ENCODE data around the gene RUFY2.
"Not testable (repeated sequence)": the region's sequence is repeated elsewhere in the genome, so short reads cannot be mapped to it uniquely, and the experiment has no call there.

Gene RUFY2, protein sequence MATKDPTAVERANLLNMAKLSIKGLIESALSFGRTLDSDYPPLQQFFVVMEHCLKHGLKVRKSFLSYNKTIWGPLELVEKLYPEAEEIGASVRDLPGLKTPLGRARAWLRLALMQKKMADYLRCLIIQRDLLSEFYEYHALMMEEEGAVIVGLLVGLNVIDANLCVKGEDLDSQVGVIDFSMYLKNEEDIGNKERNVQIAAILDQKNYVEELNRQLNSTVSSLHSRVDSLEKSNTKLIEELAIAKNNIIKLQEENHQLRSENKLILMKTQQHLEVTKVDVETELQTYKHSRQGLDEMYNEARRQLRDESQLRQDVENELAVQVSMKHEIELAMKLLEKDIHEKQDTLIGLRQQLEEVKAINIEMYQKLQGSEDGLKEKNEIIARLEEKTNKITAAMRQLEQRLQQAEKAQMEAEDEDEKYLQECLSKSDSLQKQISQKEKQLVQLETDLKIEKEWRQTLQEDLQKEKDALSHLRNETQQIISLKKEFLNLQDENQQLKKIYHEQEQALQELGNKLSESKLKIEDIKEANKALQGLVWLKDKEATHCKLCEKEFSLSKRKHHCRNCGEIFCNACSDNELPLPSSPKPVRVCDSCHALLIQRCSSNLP

DNA sequence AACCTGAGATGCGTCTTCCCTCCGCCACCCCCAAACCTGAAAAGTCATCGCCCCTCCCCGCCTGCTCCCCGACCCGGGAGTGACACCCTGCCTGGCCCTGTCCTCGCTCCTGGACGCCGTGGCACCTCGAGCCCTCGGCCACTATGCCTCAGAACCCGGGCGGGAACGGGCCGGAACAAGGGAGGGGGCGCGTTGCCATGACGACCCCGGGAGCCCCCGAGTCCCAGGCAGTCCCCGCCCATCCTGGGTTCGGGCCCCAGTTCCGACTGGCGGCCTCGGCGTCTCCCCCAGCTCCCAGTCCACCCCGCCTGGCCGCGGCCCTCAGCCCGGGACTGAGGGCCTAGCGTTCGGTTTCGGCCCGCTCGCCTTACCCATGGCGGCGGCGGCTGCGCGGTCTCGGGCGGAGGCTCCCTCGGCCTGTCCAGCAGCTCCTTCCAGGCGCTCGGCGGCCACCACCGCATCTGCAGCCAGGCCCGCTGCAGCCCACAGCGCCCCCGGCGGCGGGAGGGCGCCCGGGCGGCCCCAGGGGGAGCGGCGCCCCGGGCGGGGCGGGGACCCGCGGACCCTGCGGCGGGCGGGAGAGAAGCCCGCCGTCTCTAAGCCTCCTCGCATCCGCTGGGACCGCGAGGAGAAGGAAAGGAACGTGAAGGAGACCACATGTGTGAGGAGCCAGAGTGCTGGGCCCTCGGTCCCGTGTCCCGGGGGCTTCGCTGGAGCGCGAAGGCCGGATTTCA lies at the start of gene RUFY2:
RUFY2 (minus strand) TSS at position 463 of the 734 bp plus-strand sequence; CDS start at position 375, 88 bp downstream.
- DNase-seq, result peak; percentile 37

DNA sequence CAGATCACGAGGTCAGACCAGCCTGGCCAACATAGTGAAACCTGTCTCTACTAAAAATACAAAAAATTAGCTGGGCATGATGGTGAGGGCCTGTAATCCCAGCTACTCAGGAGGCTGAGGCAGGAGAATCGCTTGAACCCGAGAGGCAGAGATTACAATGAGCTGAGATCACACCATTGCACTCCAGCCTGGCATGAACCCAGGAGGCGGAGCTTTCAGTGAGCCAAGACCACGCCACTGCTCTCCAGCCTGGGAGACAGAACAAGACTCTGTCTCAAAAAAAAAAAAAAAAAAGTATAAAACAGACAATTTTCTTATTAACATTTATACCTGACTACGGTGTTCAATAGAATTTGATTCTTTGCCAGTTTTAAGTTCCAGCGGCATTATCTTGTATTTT lies 42.6 kb upstream of the RUFY2 start:
- DNase-seq, result not testable (repeated sequence)

DNA sequence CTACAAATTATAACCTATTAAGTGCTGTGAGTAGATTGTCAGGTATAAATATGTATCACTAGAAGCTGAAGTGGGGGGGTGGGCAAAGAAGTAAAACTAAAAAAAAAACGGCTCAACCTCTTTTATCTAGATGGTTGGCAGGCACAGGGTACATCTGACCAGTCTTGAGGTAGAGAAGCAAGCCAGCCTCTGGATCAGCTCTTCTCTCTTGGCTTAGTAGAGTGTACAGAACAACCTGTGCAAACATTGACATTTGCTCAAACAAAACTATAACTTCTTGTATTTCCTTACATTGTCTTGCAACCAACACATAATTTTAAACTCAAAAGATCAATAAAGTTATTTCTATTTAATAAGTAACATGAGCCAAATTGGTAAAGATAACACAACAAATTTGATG lies 39.1 kb upstream of the RUFY2 start:
- no peak for DNase-seq

DNA sequence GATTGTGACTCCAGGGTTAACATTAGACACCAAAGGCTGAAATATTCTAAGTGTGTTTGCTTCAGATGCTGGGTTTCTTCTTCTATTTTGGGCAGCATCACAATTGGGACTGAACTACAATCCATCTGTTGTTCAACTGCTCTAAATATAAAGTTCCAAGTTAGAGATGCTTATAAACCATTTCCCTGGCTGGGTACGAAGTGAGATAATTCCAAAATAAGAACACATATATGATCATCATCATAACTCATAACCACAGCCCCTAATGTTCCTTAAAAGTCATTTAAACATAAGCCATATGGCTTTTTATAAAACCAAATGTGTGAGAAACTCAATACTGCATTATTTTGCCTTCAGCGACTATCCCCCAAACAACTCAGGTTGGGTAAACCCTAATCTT lies 35.9 kb upstream of the RUFY2 start:
- DNase-seq, result no peak

DNA sequence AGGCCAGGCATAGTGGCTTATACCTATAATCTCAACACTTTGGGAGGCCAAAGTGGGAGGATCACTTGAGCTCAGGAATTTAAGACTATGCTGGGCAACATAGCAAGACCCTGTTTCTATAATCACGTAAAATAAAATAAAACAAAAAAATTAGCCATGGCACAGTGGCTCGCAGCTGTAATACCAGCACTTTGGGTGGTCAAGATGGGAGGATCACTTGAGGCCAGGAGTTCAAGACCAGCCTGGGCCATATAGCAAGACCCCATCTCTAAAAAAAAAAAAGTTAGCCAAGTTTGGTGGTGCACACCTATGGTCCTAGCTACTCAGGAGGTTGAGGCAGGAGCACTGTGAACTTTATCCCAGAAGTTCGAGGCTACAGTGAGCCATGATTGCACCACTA lies 33.8 kb upstream of the RUFY2 start:
- DNase-seq, result no peak

DNA sequence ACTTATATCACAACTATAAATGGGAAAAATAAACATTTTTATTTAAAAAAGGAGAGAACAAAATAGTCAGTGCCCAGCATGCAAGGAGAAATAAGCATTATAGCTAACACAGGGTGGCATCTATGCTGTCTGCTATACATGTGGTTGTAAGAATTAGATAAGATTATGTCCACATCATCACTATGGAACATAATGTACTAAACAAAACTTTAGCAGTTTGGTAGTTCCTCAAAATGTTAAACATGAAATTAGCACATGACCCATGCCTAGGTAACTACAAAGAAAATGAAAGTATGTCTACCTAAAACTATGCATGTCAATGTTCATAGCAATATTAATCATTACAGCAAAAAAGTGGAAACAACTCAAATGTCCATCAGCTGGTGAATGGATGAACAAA lies 28.7 kb upstream of the RUFY2 start:
- no peak for DNase-seq

DNA sequence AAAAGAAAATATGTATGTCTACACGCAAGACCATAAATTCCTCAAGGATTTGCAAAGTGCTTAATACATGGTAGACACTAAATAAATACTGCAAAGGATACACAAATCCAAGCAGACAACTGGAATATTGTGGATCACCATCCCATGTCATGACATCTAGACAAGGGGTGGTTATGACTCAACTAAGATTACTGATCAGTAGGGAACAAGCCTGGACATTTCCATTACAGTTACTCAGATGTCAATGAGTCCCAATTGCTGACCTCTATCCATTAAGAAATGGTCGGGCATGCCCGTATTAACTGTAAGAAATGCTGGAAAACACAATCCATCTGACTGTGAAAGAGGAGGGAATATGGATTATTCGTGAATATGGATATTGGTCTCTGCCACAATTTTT lies 27.6 kb upstream of the RUFY2 start:
- no peak for DNase-seq

DNA sequence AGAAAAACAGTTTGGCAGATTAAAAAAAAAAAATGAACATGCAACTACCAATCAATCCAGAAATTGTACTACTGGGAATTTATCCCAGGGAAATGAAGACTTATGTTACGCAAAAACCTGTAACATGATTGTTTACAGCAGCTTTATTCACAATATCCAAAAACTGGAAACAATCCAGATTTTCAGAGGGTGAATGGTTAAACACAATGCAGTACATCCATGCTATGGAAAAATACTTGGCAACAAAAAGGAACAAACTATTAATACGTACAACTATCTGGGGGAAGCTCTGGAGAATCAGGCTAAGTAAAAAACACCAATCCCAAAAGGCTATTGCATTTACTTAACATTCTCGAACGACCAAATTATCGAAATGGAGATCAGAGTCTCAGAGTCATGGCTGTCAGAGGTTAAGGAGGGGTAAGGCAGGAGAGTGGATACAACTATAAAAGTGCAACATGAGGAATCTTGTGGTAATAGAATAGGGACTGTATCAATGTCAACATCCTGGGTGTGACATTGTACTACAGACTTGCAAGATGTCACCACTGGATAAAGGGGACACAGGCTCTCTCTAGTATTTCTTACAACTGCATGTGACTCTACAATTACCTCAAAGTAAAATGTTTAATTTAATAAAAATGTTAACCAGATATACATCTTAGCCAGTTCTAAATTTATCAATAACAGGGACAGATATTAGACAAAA lies 21.5 kb upstream of the RUFY2 start:
- no peak for DNase-seq

DNA sequence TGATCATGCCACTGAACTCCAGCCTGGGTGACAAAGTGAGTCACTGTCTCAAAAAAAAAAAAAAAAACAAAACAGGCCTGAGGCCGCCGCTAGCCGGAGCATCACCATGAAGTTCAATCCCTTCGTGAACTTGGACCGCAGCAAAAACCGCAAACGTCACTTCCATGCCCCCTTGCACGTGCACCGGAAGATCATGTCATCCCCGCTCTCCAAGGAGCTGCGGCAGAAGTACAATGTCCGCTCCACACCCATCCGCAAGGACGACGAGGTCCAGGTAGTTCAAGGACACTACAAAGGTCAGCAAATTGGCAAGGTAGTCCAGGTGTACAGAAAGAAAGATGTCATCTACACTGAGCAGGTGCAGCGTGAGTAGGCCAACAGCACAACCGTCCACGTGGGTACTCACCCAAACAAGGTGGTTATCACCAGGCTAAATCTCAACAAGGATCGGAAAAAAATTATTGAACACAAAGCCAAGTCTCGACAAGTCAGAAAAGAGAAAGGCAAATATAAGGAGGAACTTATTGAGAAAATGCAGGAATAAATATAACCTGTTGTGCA lies 17.5 kb upstream of the RUFY2 start:
- DNase-seq, result no peak

DNA sequence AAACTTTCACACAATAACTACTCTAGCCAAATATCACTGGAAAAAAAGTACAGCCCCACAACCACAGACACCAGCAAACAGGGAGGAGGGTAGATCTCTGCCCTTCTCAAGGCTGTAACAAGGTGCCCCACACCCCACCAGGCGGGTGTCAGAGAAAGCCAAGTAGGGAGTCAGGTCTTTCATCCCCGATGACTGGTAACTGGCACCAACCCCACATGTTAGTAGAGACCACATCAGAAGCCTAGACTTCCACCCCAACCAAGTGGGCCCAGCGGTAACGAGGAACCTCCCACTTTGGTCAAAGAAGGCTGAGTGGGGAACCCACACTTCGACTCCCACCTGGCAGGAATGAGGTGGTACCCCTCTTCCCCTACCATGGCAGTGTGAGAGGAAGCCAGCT lies 16.4 kb upstream of the RUFY2 start:
- DNase-seq, result no peak

DNA sequence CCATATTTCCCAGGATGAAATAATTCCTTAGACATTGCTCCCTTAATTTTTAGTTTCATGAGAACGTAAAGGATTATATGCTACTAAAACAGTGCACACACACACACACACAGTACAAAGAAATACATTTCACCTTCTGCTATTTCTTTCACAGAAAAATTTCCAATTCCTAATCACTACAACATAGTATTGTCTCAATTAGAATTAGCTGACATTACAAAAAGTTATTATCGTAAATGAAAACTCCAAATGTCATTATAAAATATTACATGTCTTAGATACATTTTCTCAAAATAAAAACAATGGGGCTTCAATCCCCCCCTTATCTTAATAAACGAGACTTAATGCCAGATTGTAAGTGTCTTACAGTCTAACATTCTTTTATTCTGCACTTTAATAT lies 12.3 kb upstream of the RUFY2 start:
- DNase-seq, result no peak

DNA sequence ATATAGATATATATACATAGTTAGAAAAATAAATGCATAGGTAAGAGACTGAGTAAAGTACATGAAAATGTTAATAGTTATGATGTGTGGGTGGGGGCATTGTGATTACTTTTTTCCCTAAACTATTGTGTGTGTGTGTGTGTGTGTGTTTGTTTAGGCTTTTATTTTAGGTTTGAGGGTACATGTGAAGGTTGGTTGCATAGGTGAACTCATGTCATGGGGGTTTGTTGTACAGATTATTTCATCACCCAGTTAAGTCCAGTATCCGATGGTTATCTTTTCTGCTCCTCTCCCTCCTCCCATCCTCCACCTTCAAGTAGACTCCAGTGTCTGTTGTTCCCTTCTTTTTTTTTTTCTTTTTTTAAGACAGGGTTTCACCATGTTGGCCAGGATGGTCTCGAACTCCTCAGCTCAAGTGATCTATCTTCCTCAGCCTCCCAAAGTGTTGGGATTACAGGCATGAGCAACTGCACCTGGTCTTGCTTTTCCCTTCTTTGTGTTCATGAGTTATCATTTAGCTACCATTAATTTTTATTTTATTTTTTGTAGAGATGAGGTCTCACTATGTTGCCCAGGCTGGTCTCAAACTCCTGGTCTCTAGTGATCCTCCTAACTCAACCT lies 1.9 kb upstream of the RUFY2 start:
- no peak for DNase-seq

DNA sequence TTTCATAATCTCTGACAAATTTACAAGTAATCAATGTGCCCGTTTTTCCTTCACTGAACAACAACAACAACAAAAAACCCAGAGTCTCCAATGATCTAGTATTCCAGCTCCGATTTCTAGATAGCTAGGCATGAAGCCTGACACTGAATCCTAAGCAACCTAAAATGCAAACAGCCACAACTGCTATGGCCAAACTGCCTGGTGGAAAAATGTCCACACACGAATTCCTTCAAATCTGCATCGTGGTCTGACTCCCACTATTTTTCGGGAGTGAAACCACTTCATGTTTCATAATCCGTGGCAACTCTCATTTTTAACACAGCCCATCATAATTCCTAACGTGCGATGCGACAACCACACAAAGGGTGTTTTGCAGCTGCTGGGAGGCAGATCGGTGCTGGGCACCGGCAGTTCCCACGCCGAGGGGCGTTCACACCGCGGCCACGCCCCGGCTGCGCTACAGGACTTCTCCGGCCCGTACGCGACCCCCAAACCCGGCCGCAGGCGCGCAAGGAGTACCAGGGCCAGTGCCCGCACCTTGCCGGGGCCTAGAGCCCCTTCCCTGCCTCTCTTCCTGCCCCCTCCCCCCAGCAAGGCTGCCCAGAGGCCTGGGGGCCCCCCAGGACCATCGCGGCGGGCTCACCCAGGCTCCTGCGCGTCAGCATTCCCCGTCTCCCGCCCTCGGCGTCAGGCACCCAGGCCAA lies 814 bp downstream of the RUFY2 start:
- DNase-seq, result peak; percentile 43

DNA sequence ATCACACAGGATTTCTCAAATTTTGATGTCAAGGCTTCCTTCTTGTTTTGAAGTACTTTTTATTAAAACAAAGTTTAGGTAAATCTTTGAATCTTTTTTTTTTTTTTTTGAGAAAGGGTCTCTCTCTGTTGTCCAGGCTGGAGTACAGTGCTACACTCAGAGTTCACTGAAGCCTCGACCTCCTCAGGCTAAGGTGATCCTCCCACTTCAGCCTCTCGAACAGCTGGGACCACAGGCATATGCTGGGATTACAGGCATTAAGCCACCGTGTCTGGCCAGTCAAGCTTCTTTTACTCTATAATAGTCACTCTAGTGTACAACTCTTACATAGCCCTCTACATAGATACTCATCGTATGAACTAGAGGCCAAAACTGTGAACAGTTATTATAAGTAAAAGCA lies 3.4 kb downstream of the RUFY2 start:
- DNase-seq, result no peak

DNA sequence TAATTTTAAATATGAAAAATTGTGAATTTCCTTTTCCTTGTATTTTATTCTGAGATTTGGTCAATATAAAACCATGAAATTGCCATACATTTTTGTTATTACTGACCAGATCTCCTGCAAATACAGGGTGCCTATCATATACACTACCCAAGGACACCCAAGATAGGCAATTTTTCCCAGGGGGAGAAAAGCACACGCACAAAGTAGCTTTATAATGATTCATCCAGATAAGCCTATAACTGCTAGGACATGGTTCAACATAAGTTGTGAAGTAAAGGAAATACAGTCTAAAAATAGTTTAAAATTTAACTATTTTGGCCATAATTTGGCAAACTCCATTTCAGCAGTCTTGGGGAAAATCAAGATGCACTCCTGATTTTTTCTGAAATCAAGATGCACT lies 4.8 kb downstream of the RUFY2 start:
- DNase-seq, result no peak

DNA sequence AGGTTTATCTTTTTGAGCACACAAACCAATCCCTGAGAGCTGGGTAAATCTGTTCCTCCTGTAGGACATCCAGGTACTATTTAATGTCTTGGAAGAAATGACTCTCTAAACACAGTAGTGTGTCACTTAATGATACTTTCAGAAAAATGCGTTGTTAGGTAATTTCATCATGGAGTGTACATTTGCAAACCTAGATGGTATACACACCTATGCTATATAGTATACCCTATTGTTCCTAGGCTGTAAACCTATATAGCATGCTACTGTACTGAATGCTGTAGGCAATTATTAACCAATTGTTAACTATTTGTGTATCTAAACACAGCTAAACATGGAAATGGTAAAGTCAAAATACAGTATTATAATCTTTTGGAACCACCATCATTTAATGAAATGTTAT lies 10.1 kb downstream of the RUFY2 start:
- DNase-seq, result no peak

DNA sequence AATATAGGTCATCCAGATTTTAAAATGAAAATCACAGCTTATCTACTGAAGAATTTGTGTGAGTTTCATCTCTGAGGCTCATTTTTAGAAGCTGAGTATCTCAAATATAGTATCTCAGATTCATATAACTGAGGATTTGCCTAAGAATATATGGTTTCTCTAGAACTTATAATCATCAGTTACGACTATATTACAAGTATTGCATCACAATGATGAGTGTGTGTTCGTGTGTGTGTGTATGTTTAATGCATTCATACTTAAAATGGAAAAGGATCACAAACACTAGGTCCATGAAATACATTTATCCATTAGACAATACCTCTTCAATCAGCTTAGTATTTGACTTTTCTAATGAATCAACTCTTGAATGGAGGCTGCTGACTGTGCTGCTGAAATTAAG lies 21.3 kb downstream of the RUFY2 start:
- no peak for DNase-seq

DNA sequence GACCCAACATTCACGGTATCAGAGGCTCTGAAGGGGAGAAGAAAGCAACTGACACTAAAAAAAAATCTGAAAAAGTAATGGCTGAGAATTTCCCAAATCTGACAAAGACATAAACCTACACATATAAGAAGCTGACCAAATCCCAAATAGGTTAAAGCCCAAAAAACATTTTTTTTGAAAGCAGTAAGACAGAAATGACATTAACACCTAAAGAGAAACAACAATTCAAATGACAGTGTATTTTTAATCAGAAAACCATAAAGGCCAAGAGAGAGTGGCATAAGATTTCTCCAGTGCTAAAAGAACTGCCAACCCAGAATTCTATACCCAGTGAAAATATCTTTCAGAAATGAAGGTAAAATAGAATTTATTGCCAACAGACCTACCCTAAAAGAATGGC lies 35.5 kb downstream of the RUFY2 start:
- no peak for DNase-seq

DNA sequence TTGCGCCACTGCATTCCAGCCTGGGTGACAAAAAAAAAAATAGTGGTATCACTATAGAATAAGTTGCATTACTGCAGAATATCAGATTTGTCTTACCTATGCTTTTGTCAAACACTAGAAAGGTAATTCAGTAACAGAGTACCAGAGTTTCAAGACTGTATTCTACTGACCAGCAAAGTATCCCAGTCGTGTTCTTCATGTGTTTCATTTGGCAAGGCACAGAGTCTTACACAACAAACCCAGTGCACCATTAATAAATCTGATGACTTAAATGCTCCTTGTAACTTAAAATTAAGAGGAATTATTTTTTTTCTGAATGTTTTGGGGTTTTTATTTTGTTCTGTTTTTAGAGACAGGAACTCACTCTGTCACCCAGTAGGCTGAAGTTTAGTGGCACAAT lies 40.0 kb downstream of the RUFY2 start:
- DNase-seq, result no peak

DNA sequence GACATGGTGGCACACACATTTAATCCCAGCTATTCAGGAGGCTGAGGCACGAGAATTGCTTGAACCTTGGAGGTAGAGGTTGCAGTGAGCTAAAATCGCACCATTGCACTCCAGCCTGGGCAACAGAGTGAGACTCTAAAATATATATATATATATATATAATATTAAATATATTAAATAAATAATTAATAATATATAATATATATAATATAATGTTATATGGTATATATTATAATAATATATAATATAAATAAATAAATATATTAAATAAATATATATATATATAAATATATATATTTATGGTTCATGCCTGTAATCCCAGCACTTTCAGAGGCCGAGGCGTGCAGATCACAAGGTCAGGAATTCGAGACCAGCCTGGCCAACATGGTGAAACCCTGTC lies 40.5 kb downstream of the RUFY2 start:
- no peak for DNase-seq

DNA sequence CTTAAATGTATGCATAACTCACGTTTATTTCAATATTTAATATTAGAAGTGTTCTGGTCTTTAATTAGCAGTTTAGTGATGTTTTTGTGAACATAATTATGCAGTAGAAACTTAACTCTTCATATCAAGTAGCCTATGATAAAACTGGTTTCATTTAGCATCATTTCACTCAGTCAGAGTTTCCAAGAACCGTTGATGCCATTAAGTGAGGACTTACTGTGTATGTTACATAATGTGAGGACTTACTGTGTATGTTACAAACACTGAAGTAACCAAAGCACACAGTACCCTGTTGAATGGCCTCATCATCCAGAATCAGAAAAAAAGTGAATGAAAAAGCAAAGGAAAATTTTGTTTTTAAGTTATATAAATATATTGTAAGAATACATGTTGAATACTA lies 41.5 kb downstream of the RUFY2 start:
- DNase-seq, result no peak
